ENCODE results near the gene MRC1.

Gene MRC1

DNA sequence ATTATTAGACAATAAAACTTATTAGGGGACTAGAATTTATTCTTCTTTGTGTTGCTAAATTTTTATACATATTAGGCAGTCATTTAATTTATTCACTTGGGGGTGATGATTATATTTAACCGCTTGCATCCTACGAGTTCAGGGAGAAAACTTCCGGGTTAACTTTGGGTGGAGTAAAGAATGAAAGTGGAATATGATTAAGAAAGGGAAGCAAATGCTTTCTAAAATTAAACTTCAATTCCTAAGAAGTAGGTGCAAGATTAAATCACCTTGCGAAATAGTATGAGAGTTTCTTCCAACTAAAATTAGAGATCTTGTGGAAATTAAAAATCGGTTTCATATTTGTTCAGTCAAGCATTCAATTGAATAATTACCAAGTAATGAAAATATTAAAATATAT lies 33.5 kb downstream of the MRC1 start:
- DNase-seq (ENCODE audit: low spot score) (no peak), FAIRE-seq (no peak)

GRCh38 chr10:17847585-17848296 lies 38.6 kb downstream of the MRC1 start:
- FAIRE-seq = no peak

DNA sequence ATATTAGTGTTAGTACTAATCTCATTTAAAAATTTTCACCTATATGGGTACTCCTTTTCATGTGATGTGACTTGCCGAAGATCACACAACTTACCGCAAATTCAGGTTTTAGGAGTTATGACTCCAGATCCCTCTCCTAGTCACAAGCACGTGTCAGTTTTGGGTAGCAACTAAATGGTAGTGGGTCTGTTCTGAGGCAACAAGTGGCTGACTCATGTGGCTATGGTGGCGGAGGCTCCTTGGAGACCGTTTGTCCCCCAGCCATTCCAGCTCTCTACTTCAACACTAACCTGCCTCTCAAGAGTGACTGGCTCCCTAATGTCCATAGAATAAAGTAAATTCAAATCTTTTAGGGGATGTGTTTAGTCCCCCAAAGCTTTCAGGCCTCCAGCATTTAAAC lies 39.5 kb downstream of the MRC1 start:
- DNase-seq (ENCODE audit: low spot score) (no peak), FAIRE-seq (no peak)

More at GRCh38 chr10:17847585-17848296, 38.6 kb downstream of the MRC1 start:
- peak; percentile 25 for DNase-seq (ENCODE audit: low spot score)

DNA sequence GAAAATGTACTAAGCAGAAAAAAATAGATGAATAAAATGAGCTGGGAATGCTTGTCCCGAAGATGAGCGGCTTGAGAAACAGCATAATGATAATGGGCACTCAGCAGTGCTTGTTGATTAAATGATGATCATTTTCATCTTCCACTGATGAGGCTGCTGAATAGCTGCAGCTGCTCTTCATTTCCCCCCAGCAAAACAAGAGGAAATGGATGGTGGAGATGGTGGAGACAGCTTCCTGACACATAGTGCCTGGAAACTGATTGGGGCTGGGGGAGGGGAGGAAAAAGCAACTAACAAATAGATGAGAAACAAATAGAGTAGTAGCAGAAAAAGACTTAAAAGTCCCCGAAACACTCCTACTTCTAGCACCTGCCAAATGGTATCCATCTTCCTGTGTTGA lies 41.4 kb downstream of the MRC1 start:
- FAIRE-seq (no peak), DNase-seq (ENCODE audit: low spot score) (no peak)

- FAIRE-seq = no peak
Observed at GRCh38 chr10:17851611-17852010, 42.5 kb downstream of the MRC1 start.

GRCh38 chr10:17854044-17854652 lies 45.0 kb downstream of the MRC1 start:
- FAIRE-seq (no peak), DNase-seq (ENCODE audit: low spot score) (no peak)

More at GRCh38 chr10:17851611-17852010, 42.5 kb downstream of the MRC1 start:
- DNase-seq (ENCODE audit: low spot score) = no peak

DNA sequence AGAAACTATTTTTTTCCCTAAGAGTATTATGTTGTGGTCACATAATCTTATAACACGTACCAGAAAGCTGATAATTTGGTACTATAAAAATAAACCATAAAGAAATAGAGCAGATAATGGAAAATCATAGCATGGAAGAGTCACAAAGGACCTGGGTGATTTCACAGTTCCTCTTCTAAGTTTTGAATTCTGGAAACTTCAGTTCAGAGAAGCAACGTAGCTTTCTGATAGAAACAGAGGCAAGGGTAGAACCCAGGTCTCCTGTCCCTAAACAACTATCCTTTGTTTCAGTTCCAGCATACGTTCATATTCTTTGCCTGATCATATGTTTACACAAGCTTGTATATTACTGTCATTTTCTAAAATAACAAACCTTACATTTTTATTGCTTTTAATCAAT lies 47.9 kb downstream of the MRC1 start:
- FAIRE-seq = no peak
- no peak for DNase-seq (ENCODE audit: low spot score)

- FAIRE-seq (no peak), DNase-seq (ENCODE audit: low spot score) (no peak)
Observed at GRCh38 chr10:17859492-17860156, 50.5 kb downstream of the MRC1 start.

- DNase-seq (ENCODE audit: low spot score) = no peak
- no peak for FAIRE-seq
Observed at GRCh38 chr10:17861760-17862159, 52.6 kb downstream of the MRC1 start.

- DNase-seq (ENCODE audit: low spot score) = no peak
- FAIRE-seq = no peak
Observed at GRCh38 chr10:17865351-17865750, 56.2 kb downstream of the MRC1 start.

- FAIRE-seq = no peak
Observed at GRCh38 chr10:17866346-17866745, 57.2 kb downstream of the MRC1 start.

DNA sequence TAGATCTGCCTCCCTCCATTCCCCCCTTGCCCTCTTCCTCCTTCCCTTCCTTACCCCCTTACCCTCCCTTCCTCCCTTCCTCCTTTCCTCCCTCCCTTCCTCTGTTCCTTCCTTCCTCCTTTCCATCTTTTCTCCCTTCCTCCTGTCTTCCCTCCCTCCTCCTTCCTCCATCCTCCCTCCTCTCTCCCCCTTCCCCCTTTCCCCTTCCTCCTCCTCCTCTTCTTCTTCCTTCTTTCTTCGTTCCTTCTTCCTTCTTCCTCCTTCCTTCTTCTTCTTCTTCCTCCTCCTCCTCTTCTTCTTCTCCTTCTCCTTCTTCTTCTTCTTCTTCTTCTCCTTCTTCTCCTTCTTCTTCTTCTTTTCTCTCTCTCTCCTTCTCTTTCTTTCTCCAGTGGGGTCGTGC lies 57.9 kb downstream of the MRC1 start:
- DNase-seq (ENCODE audit: low spot score) (no peak), FAIRE-seq (no peak)

More at GRCh38 chr10:17866346-17866745, 57.2 kb downstream of the MRC1 start:
- no peak for DNase-seq (ENCODE audit: low spot score)

DNA sequence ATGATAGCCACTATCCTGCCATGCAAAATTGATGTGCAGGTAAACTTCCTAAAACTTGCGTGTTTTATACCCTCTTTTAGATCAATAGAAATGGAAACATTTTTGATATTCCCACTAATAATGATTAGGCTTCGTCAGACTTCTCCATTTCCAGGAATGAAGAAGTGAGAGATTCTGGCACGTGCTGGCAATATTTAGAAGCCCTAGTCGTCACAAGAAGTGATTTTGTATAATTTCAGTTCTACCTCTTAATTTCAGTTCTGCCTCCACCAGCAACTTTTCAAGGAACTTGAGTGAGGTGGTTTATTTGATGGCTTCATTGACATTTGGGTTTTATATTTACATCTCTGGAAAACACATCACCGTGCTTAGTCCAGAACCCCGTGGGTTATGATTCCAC lies 61.9 kb downstream of the MRC1 start:
- no peak for FAIRE-seq
- no peak for DNase-seq (ENCODE audit: low spot score)

- FAIRE-seq = peak; percentile 66
- no peak for DNase-seq (ENCODE audit: low spot score)
Observed at GRCh38 chr10:17872191-17873091, 63.3 kb downstream of the MRC1 start.

DNA sequence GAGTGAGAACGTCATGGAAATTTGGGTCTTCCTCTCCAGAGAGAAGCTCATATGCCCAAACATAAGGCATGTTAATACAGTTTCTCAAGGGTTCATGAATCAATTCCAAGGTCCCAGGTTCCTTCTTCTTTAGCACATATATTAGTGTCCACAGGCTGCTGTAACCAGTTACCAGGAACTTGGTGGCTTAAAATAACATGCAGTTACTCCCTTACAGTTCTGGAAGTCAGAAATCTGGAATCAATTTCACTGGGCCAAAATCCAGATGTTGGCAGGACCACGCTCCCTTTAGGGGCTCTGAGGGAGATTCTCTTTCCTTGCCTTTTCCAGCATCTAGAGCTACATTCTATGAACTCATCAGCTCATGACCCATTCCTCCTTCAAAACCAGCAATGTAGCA lies 64.8 kb downstream of the MRC1 start:
- FAIRE-seq (no peak), DNase-seq (ENCODE audit: low spot score) (no peak)

DNA sequence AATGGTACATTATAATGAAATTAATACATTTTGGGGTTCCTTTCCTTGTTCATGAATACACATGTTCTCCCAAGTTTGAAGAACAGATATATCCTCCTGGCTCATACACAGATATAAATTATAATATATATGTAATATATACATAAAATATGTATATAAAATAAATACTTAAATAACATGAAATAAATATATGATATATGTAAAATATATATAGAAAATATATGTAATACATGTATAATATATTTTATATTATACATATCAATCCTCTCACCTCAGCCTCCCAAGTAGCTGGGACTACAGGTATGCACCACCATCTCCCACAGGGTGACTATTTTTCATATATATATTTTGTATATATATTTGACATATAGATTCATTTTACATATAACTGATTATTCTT lies 68.0 kb downstream of the MRC1 start:
- FAIRE-seq = no peak
- DNase-seq (ENCODE audit: low spot score) = no peak

DNA sequence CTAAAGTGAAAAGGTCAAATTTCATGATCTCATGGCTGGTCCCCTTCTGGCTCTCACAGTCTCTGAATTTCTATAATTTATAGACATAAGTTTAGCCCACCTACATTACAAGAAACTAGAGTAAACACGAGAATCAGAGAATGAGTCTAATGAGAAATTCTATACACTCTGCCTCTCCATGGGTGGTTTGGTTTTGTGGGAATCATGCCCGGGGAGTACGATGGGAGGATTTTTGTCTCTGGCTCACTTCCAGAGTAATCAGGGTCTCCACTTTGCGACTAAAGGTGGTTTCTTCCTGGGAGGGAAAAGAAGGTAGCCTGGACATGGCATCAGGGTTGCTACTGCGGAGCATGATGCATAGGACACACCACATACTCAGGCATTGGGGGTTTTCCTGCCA lies 69.7 kb downstream of the MRC1 start:
- DNase-seq (ENCODE audit: low spot score) (no peak), FAIRE-seq (no peak)

DNA sequence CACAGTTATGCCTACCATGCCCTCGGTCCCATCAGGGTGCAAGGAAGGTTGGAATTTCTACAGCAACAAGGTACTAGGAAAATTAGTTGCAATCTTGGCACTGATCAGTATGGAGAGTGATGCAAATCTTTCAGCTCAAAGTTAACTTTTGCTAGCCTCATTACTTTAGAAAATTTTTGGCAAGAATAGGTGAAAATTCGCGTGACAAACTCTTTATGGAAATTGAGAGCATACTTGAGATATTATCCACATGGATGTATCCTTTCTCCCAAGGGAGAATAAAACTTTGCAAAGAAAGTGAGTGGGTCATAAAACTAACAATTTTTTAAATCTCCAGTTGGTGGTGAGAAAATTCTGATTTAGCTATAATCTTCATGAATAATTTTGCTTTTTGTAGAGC lies 71.5 kb downstream of the MRC1 start:
- DNase-seq (ENCODE audit: low spot score) (no peak), FAIRE-seq (no peak)

DNA sequence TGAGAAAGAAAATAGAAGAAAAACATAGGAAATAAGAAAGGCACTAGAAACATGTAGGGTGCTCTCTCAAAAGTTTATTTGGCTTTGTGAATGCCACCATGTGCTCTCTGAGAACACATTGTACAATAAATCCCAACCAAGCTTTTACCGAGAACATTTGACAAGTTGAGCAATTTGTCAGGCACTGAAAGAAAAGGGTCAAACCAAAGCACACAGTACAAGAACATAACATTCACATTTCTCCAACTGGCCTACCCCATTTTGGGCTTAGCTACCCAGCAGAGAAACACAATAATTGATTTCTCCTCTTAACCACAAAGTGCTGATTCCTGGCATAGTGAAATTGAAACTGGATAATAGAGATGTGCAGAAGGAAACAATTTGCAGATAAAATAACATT lies 73.4 kb downstream of the MRC1 start:
- DNase-seq (ENCODE audit: low spot score) (no peak), FAIRE-seq (no peak)

GRCh38 chr10:17883621-17884020 lies 74.5 kb downstream of the MRC1 start:
- FAIRE-seq (no peak), DNase-seq (ENCODE audit: low spot score) (no peak)

GRCh38 chr10:17888189-17888588 lies 79.0 kb downstream of the MRC1 start:
- DNase-seq (ENCODE audit: low spot score) = no peak
- no peak for FAIRE-seq

GRCh38 chr10:17891435-17891834 lies 82.3 kb downstream of the MRC1 start:
- FAIRE-seq (no peak), DNase-seq (ENCODE audit: low spot score) (no peak)
